Spleen (tissue), 7 donors: ENCODE measurements around the gene LPP.

Experiments used
- CTCF ChIP-seq, 11 experiments: fragments of 200-600 bp in 7 of 11; fragments of 450-650 bp in 4 of 11; sonication (generic) in 4 of 11; IDR thresholded peaks in 8 of 11; conservative IDR thresholded peaks in 3 of 11; 1 replicate in 7 of 11; 2 replicates in 4 of 11; pipeline versions ENCODE4 v1.4.0 to v1.8.0; 2016 to 2021; ENCODE audit warnings: antibody characterized with exemption in 11 of 11, inconsistent platforms in 4 of 11, mild to moderate bottlenecking in 1 of 11
- POLR2A ChIP-seq, 3 donors: fragments of 450-650 bp; IDR thresholded peaks; one replicate each; pipeline ENCODE4 v1.5.1; 2017; ENCODE audit warnings: antibody characterized with exemption in 3 of 3, mild to moderate bottlenecking in 1 of 3
- POLR2AphosphoS5 ChIP-seq, 3 donors: sonication (generic); formaldehyde crosslinking; IDR thresholded peaks; one replicate each; pipeline ENCODE4 v1.5.1; 2017; ENCODE audit warnings: antibody characterized with exemption in 3 of 3
- donor health status: DM: no; HTN: no; CAD: no; lungs with moderate emphysema.
- donor health status: DM: no; HTN: no; CAD: no.
- donor health status: DM: no; HTN: no; CAD: no.

- TF ChIP-seq CTCF (IDR thresholded peaks at IDR 0.05 in 8 of 11, conservative IDR thresholded peaks at IDR 0.05 in 3 of 11), result no peak
- TF ChIP-seq POLR2AphosphoS5 (IDR thresholded peaks at IDR 0.05), result no peak
- no peak for TF ChIP-seq POLR2A (IDR thresholded peaks at IDR 0.05)
Measured at GRCh38 chr3:188908002-188908850, 754.3 kb downstream of the LPP start.
